CD4-positive, CD25-positive, alpha-beta regulatory T cell (primary cell): ENCODE data around the gene MYH6. TPM values are rescaled to one million over a fixed set of nuclear protein-coding genes. Genes with fewer than 3 reads are reported as not detected.

Experiments
- ATAC-seq, 2 donors: fragments of 150-1000 bp; cut with Tn5 transposase; one replicate each; pipeline ENCODE4 v1.10.0; 2021; ENCODE audit warnings: low read depth in 2 of 2, moderate number of reproducible peaks in 2 of 2, moderate library complexity in 1 of 2
- DNase-seq, 3 donors: peaks; one replicate each; pipeline versions ENCODE4 v3.0.0 to v3.0.0-alpha.2; 2012 to 2022; ENCODE audit warnings: mixed read lengths in 1 of 3
- H3K27ac ChIP-seq: one replicate; pipeline ENCODE4 v1.7.0; 2013; ENCODE audit warnings: mild to moderate bottlenecking, low read length; ENCODE audit not compliant: insufficient read depth, poor library complexity, severe bottlenecking
- H3K27me3 ChIP-seq: one replicate; pipeline ENCODE4 v1.7.0; 2013; ENCODE audit warnings: low read length; ENCODE audit not compliant: control insufficient read depth, insufficient read depth
- H3K36me3 ChIP-seq: one replicate; pipeline ENCODE4 v1.7.0; 2013; ENCODE audit warnings: mild to moderate bottlenecking, low read length, moderate library complexity; ENCODE audit not compliant: control insufficient read depth, insufficient read depth
- H3K4me1 ChIP-seq: 2 replicates; pipeline ENCODE4 v1.7.0; 2013; ENCODE audit warnings: mild to moderate bottlenecking, low read length; ENCODE audit not compliant: insufficient read depth, control insufficient read depth, poor library complexity, severe bottlenecking
- H3K4me3 ChIP-seq: one replicate; pipeline ENCODE4 v1.7.0; 2013; ENCODE audit warnings: low read depth, mild to moderate bottlenecking, low read length, moderate library complexity
- H3K9me3 ChIP-seq, 2 experiments: 1 replicate in 1 of 2; 2 replicates in 1 of 2; pipeline ENCODE4 v1.7.0; 2013; ENCODE audit warnings: low read length in 2 of 2, mild to moderate bottlenecking in 1 of 2, moderate library complexity in 1 of 2; ENCODE audit not compliant: control insufficient read depth in 2 of 2
- H3K27ac Mint-ChIP-seq, 3 donors: one replicate each; pipeline ENCODE4 v1.8.0; 2020 to 2022; ENCODE audit warnings: mild to moderate bottlenecking in 3 of 3, mixed read lengths in 3 of 3, moderate library complexity in 2 of 3
- H3K27me3 Mint-ChIP-seq: one replicate; pipeline ENCODE4 v1.8.0; 2022; ENCODE audit warnings: mild to moderate bottlenecking, mixed read lengths
- H3K36me3 Mint-ChIP-seq: one replicate; pipeline ENCODE4 v1.8.0; 2020; ENCODE audit warnings: mixed read lengths
- H3K4me1 Mint-ChIP-seq, 4 donors: one replicate each; pipeline ENCODE4 v1.8.0; 2020 to 2022; ENCODE audit warnings: mixed read lengths in 4 of 4, mild to moderate bottlenecking in 1 of 4
- H3K4me3 Mint-ChIP-seq, 4 donors: one replicate each; pipeline ENCODE4 v1.8.0; 2020 to 2022; ENCODE audit warnings: mild to moderate bottlenecking in 4 of 4, mixed read lengths in 4 of 4, moderate library complexity in 3 of 4
- H3K9me3 Mint-ChIP-seq, 7 donors: one replicate each; pipeline ENCODE4 v1.8.0; 2020 to 2022; ENCODE audit warnings: mixed read lengths in 7 of 7, mild to moderate bottlenecking in 3 of 7, moderate library complexity in 2 of 7
- polyA plus RNA-seq, 4 donors: library from polyadenylated mRNA; unstranded; fragments of 300-500 nt; fragmentation: Illumina TruSeq; gene quantifications; one replicate each; pipeline ENCODE4 v1.2.3, GENCODE V29; 2021
- total RNA-seq: library from RNA; stranded (reverse); gene quantifications from one replicate; pipeline ENCODE4 v1.2.3, GENCODE V29; 2022

The MYH6 gene
- total and polyA plus RNA-seq, 5 donors from 2014 or later = not detected

- Mint-ChIP-seq H3K4me1 (peaks cover 2 to 17% (median 9%) of the 10 kb centered on the region in 4 donors), H3K9me3 (peaks cover 0 to 7% (median 0%) of the 10 kb centered on the region in 7 donors), H3K36me3 (peaks cover 12% of the 10 kb centered on the region), H3K4me3 (peak within 1 kb of the TSS; percentile 75 to 84 (median 82)), H3K27me3 (peaks cover 56% of the 10 kb centered on the region), H3K27ac (peak within 1 kb of the TSS in 1 of 3 donors; percentile 9)
- Histone ChIP-seq H3K9me3 (no peaks in the 10 kb centered on the region), H3K27ac (no peak within 1 kb of the TSS), H3K4me1 (peaks cover 6% of the 10 kb centered on the region), H3K27me3 (peaks cover 18% of the 10 kb centered on the region), H3K4me3 (no peak within 1 kb of the TSS), H3K36me3 (no peaks in the 10 kb centered on the region)
- peak; percentile 75 for ATAC-seq
- peak; percentile 39 to 50 (median 47) for DNase-seq
Measured at GRCh38 chr14:23352506-23353432, 55.3 kb downstream of the MYH6 start, which contains the start of gene SLC22A17. TSS of gene SLC22A17 (minus strand) at chr14:23352887.

GRCh38 chr14:23351681-23352505 lies 56.2 kb downstream of the MYH6 start:
- peaks cover 12% of the 10 kb centered on the region for H3K36me3 Mint-ChIP-seq
- peaks cover 2 to 17% (median 9%) of the 10 kb centered on the region in 4 donors for H3K4me1 Mint-ChIP-seq
- H3K4me3 Mint-ChIP-seq = peak overlapping the region in 3 of 4 donors; percentile 33 to 79 (median 60)
- H3K27ac Mint-ChIP-seq = no peak overlapping the region
- ATAC-seq (peak in 1 of 2 donors; percentile 14), DNase-seq (no peak)
- H3K9me3 Mint-ChIP-seq = peaks cover 0 to 7% (median 0%) of the 10 kb centered on the region in 7 donors
- Histone ChIP-seq H3K9me3 (no peaks in the 10 kb centered on the region), H3K4me3 (no peak overlapping the region), H3K27ac (no peak overlapping the region), H3K27me3 (peaks cover 18% of the 10 kb centered on the region), H3K36me3 (no peaks in the 10 kb centered on the region), H3K4me1 (peaks cover 6% of the 10 kb centered on the region)
- H3K27me3 Mint-ChIP-seq = peaks cover 56% of the 10 kb centered on the region

GRCh38 chr14:23349156-23349845 lies 58.8 kb downstream of the MYH6 start:
- DNase-seq = no peak
- H3K36me3 ChIP-seq = no peaks in the 10 kb centered on the region
- no peak overlapping the region for H3K4me3 ChIP-seq
- peaks cover 12% of the 10 kb centered on the region for H3K36me3 Mint-ChIP-seq
- H3K9me3 Mint-ChIP-seq = peaks cover 0 to 7% (median 0%) of the 10 kb centered on the region in 7 donors
- H3K27me3 Mint-ChIP-seq = peaks cover 54% of the 10 kb centered on the region
- no peaks in the 10 kb centered on the region for H3K9me3 ChIP-seq
- peaks cover 6% of the 10 kb centered on the region for H3K4me1 ChIP-seq
- no peak overlapping the region for H3K27ac Mint-ChIP-seq
- peak overlapping the region in 2 of 4 donors; percentile 49 to 53 for H3K4me3 Mint-ChIP-seq
- no peak for ATAC-seq
- H3K27ac ChIP-seq = no peak overlapping the region
- H3K27me3 ChIP-seq = peaks cover 16% of the 10 kb centered on the region
- peaks cover 2 to 17% (median 9%) of the 10 kb centered on the region in 4 donors for H3K4me1 Mint-ChIP-seq

- H3K27ac Mint-ChIP-seq = no peak overlapping the region
- no peaks in the 10 kb centered on the region for H3K9me3 ChIP-seq
- H3K27me3 ChIP-seq = peaks cover 10% of the 10 kb centered on the region
- no peak overlapping the region for H3K4me3 Mint-ChIP-seq
- no peak overlapping the region for H3K27ac ChIP-seq
- no peaks in the 10 kb centered on the region for H3K36me3 ChIP-seq
- H3K27me3 Mint-ChIP-seq = peaks cover 48% of the 10 kb centered on the region
- H3K4me3 ChIP-seq = no peak overlapping the region
- DNase-seq (no peak), ATAC-seq (no peak)
- peaks cover 0 to 7% (median 0%) of the 10 kb centered on the region in 7 donors for H3K9me3 Mint-ChIP-seq
- H3K4me1 ChIP-seq = peaks cover 6% of the 10 kb centered on the region
- peaks cover 2 to 16% (median 5%) of the 10 kb centered on the region in 4 donors for H3K4me1 Mint-ChIP-seq
- H3K36me3 Mint-ChIP-seq = peaks cover 12% of the 10 kb centered on the region
Measured at GRCh38 chr14:23348297-23348655, 59.8 kb downstream of the MYH6 start.

GRCh38 chr14:23347406-23348296 lies 60.4 kb downstream of the MYH6 start:
- no peak for ATAC-seq
- H3K9me3 Mint-ChIP-seq = peaks cover 0 to 7% (median 0%) of the 10 kb centered on the region in 7 donors
- no peaks in the 10 kb centered on the region for H3K36me3 ChIP-seq

GRCh38 chr14:23346693-23347405 lies 61.2 kb downstream of the MYH6 start:
- Histone ChIP-seq H3K27me3 (peaks cover 9% of the 10 kb centered on the region), H3K27ac (no peak overlapping the region), H3K4me1 (peaks cover 4% of the 10 kb centered on the region), H3K36me3 (no peaks in the 10 kb centered on the region), H3K4me3 (no peak overlapping the region), H3K9me3 (no peaks in the 10 kb centered on the region)
- Mint-ChIP-seq H3K27ac (no peak overlapping the region), H3K4me3 (no peak overlapping the region), H3K27me3 (peaks cover 52% of the 10 kb centered on the region), H3K4me1 (peaks cover 0 to 9% (median 0%) of the 10 kb centered on the region in 4 donors), H3K9me3 (peaks cover 0 to 7% (median 0%) of the 10 kb centered on the region in 7 donors), H3K36me3 (peaks cover 12% of the 10 kb centered on the region)
- DNase-seq (no peak), ATAC-seq (no peak)

More at GRCh38 chr14:23347406-23348296, 60.4 kb downstream of the MYH6 start:
- Mint-ChIP-seq H3K36me3 (peaks cover 12% of the 10 kb centered on the region), H3K27ac (no peak overlapping the region), H3K4me1 (peaks cover 0 to 10% (median 0%) of the 10 kb centered on the region in 4 donors), H3K4me3 (no peak overlapping the region), H3K27me3 (peaks cover 48% of the 10 kb centered on the region)
- no peak for DNase-seq
- Histone ChIP-seq H3K27ac (no peak overlapping the region), H3K27me3 (peaks cover 6% of the 10 kb centered on the region), H3K4me3 (no peak overlapping the region), H3K4me1 (peaks cover 6% of the 10 kb centered on the region), H3K9me3 (no peaks in the 10 kb centered on the region)
